Neural progenitor cell (in vitro differentiated cells): ENCODE measurements around the gene TEDC1. TPM values are rescaled to one million over a fixed set of nuclear protein-coding genes. Genes with fewer than 3 reads are reported as not detected.

Experiments used
- DNase-seq: peaks from one replicate; pipeline ENCODE4 v3.0.0-alpha.2; 2016; ENCODE audit warnings: low spot score
- H2AFZ ChIP-seq: fragments of 200-600 bp; sonication (generic); replicated peaks from 2 replicates; pipeline ENCODE4 v1.6.1; 2016; ENCODE audit warnings: antibody characterized with exemption
- H3F3A ChIP-seq: fragments of 200-600 bp; sonication (generic); 2 replicates; pipeline ENCODE4 v1.6.1; 2016; ENCODE audit warnings: antibody characterized with exemption, low read depth
- H3K27ac ChIP-seq: fragments of 200-600 bp; sonication (generic); 2 replicates; pipeline ENCODE4 v1.5.1; 2016; ENCODE audit warnings: mild to moderate bottlenecking
- H3K27me3 ChIP-seq: fragments of 200-600 bp; sonication (generic); 2 replicates; pipeline ENCODE4 v1.6.1; 2016; ENCODE audit warnings: mild to moderate bottlenecking, moderate library complexity
- H3K36me3 ChIP-seq: fragments of 200-600 bp; sonication (generic); 2 replicates; pipeline ENCODE4 v1.5.1; 2016
- H3K4me1 ChIP-seq: fragments of 200-600 bp; sonication (generic); 2 replicates; pipeline ENCODE4 v1.6.1; 2016; ENCODE audit warnings: mixed run types
- H3K4me2 ChIP-seq: fragments of 200-600 bp; sonication (generic); 2 replicates; pipeline ENCODE4 v1.6.1; 2016
- H3K4me3 ChIP-seq: fragments of 200-600 bp; sonication (generic); 2 replicates; pipeline ENCODE4 v1.5.1; 2016
- H3K79me2 ChIP-seq: fragments of 200-600 bp; sonication (generic); 2 replicates; pipeline ENCODE4 v1.6.1; 2016; ENCODE audit warnings: low read depth
- H3K9ac ChIP-seq: fragments of 200-600 bp; sonication (generic); 2 replicates; pipeline ENCODE4 v1.6.1; 2016
- H3K9me3 ChIP-seq: fragments of 200-600 bp; sonication (generic); 2 replicates; pipeline ENCODE4 v1.5.1; 2016; ENCODE audit warnings: low read depth
- H4K20me1 ChIP-seq: fragments of 200-600 bp; sonication (generic); 2 replicates; pipeline ENCODE4 v1.6.1; 2016; ENCODE audit warnings: low read depth
- H3K27ac Mint-ChIP-seq: 3 replicates; pipeline ENCODE4 v1.8.0; 2021; ENCODE audit warnings: mixed read lengths
- H3K27me3 Mint-ChIP-seq: 2 replicates; pipeline ENCODE4 v1.8.0; 2022; ENCODE audit warnings: low read depth, mild to moderate bottlenecking, inconsistent platforms, moderate library complexity, mixed read lengths; ENCODE audit not compliant: insufficient read depth
- H3K36me3 Mint-ChIP-seq: 3 replicates; pipeline ENCODE4 v1.8.0; 2021; ENCODE audit warnings: mixed read lengths
- H3K4me1 Mint-ChIP-seq: 3 replicates; pipeline ENCODE4 v1.8.0; 2021; ENCODE audit warnings: mixed read lengths
- H3K4me3 Mint-ChIP-seq: 3 replicates; pipeline ENCODE4 v1.8.0; 2021; ENCODE audit warnings: mild to moderate bottlenecking, moderate library complexity, mixed read lengths
- H3K9me3 Mint-ChIP-seq: 3 replicates; pipeline ENCODE4 v1.8.0; 2020; ENCODE audit warnings: mixed read lengths
- CTCF ChIP-seq: fragments of 200-600 bp; sonication (generic); IDR thresholded peaks from 2 replicates; pipeline ENCODE4 v1.5.1; 2017; ENCODE audit warnings: antibody characterized with exemption, mild to moderate bottlenecking
- EZH2 ChIP-seq: fragments of 200-600 bp; sonication (generic); IDR thresholded peaks from 2 replicates; pipeline ENCODE4 v1.6.1; 2017; ENCODE audit warnings: antibody characterized with exemption, mild to moderate bottlenecking, moderate library complexity
- EZH2phosphoT487 ChIP-seq: fragments of 200-600 bp; sonication (generic); IDR thresholded peaks from 2 replicates; pipeline ENCODE4 v1.6.1; 2017; ENCODE audit warnings: antibody characterized with exemption
- total RNA-seq: library from RNA; depleted of rRNA; stranded (reverse); fragments of >200 nt; gene quantifications from 2 replicates; pipeline ENCODE4 v1.2.3, GENCODE V29; 2015; ENCODE audit warnings: low replicate concordance

TEDC1 gene
- total RNA-seq, 1 donor from 2014 or later, result 3.6 TPM

- H3K36me3 ChIP-seq, result no peaks in the 10 kb centered on the region
- H4K20me1 ChIP-seq, result peaks cover 66% of the 10 kb centered on the region
- no peak for DNase-seq
- no peaks in the 10 kb centered on the region for H3K4me1 Mint-ChIP-seq
- no peak overlapping the region for H2AFZ ChIP-seq
- H3K9me3 ChIP-seq, result no peaks in the 10 kb centered on the region
- H3K4me3 Mint-ChIP-seq, result no peak overlapping the region
- H3K27ac Mint-ChIP-seq, result no peak overlapping the region
- no peaks in the 10 kb centered on the region for H3K27me3 Mint-ChIP-seq
- peaks cover 6% of the 10 kb centered on the region for H3K36me3 Mint-ChIP-seq
- H3K4me3 ChIP-seq, result no peak overlapping the region
- H3F3A ChIP-seq, result no peaks in the 10 kb centered on the region
- H3K4me1 ChIP-seq, result no peaks in the 10 kb centered on the region
- H3K79me2 ChIP-seq, result peaks cover 18% of the 10 kb centered on the region
- no peaks in the 10 kb centered on the region for H3K27me3 ChIP-seq
- no peak overlapping the region for H3K9ac ChIP-seq
- no peak overlapping the region for H3K27ac ChIP-seq
- H3K9me3 Mint-ChIP-seq, result no peaks in the 10 kb centered on the region
- H3K4me2 ChIP-seq, result no peak overlapping the region
- TF ChIP-seq EZH2 (no peak), CTCF (no peak), EZH2phosphoT487 (no peak)
Measured at GRCh38 chr14:105444859-105445258, 46.2 kb upstream of the TEDC1 start.

GRCh38 chr14:105445290-105445689 lies 45.8 kb upstream of the TEDC1 start:
- no peaks in the 10 kb centered on the region for H3F3A ChIP-seq
- H3K4me1 ChIP-seq, result no peaks in the 10 kb centered on the region
- H3K27ac ChIP-seq, result no peak overlapping the region
- H3K4me1 Mint-ChIP-seq, result no peaks in the 10 kb centered on the region
- no peak overlapping the region for H3K4me2 ChIP-seq
- H2AFZ ChIP-seq, result no peak overlapping the region
- no peak for DNase-seq
- H3K36me3 Mint-ChIP-seq, result peaks cover 6% of the 10 kb centered on the region
- H4K20me1 ChIP-seq, result peaks cover 62% of the 10 kb centered on the region
- no peak overlapping the region for H3K4me3 ChIP-seq
- H3K9me3 ChIP-seq, result no peaks in the 10 kb centered on the region
- no peaks in the 10 kb centered on the region for H3K27me3 ChIP-seq
- no peak overlapping the region for H3K4me3 Mint-ChIP-seq
- no peak overlapping the region for H3K9ac ChIP-seq
- H3K9me3 Mint-ChIP-seq, result no peaks in the 10 kb centered on the region
- TF ChIP-seq EZH2phosphoT487, result no peak
- TF ChIP-seq CTCF, result no peak
- TF ChIP-seq EZH2, result no peak
- no peaks in the 10 kb centered on the region for H3K27me3 Mint-ChIP-seq
- H3K27ac Mint-ChIP-seq, result peak overlapping the region; percentile 37
- H3K36me3 ChIP-seq, result no peaks in the 10 kb centered on the region
- H3K79me2 ChIP-seq, result peaks cover 16% of the 10 kb centered on the region

- Mint-ChIP-seq H3K27me3 (no peaks in the 10 kb centered on the region), H3K36me3 (peaks cover 6% of the 10 kb centered on the region), H3K27ac (peak overlapping the region; percentile 37), H3K9me3 (no peaks in the 10 kb centered on the region), H3K4me1 (no peaks in the 10 kb centered on the region), H3K4me3 (no peak overlapping the region)
- Histone ChIP-seq H3K4me2 (no peak overlapping the region), H3F3A (no peaks in the 10 kb centered on the region), H3K4me3 (no peak overlapping the region), H3K27me3 (no peaks in the 10 kb centered on the region), H4K20me1 (peaks cover 53% of the 10 kb centered on the region), H3K27ac (no peak overlapping the region), H2AFZ (no peak overlapping the region), H3K9me3 (no peaks in the 10 kb centered on the region), H3K36me3 (no peaks in the 10 kb centered on the region), H3K79me2 (peaks cover 16% of the 10 kb centered on the region), H3K9ac (no peak overlapping the region), H3K4me1 (no peaks in the 10 kb centered on the region)
- DNase-seq, result no peak
- TF ChIP-seq CTCF, result no peak
- no peak for TF ChIP-seq EZH2phosphoT487
- TF ChIP-seq EZH2, result no peak
Measured at GRCh38 chr14:105445901-105446845, 44.9 kb upstream of the TEDC1 start.
